Smooth muscle cell (in vitro differentiated cells): ENCODE results near the gene THADA. TPM values are rescaled to one million over a fixed set of nuclear protein-coding genes. Genes with fewer than 3 reads are reported as not detected.

Experiments
- DNase-seq: peaks from one replicate; lab custom pipeline; 2025; ENCODE audit not compliant: unreplicated experiment; lab: John Stamatoyannopoulos, UW
- H2AFZ ChIP-seq: fragments of 200-600 bp; sonication (generic); 2 replicates; pipeline ENCODE4 v1.6.0; 2016; ENCODE audit warnings: antibody characterized with exemption, low read depth, mild to moderate bottlenecking
- H3F3A ChIP-seq: fragments of 200-600 bp; sonication (generic); 2 replicates; pipeline ENCODE4 v1.6.0; 2017; ENCODE audit warnings: antibody characterized with exemption, low read depth
- H3K27ac ChIP-seq: fragments of 200-600 bp; sonication (generic); 2 replicates; pipeline ENCODE4 v1.5.1; 2016; ENCODE audit warnings: low read depth, mild to moderate bottlenecking
- H3K27me3 ChIP-seq: fragments of 200-600 bp; sonication (generic); 2 replicates; pipeline ENCODE4 v1.6.1; 2016; ENCODE audit warnings: low read depth, mild to moderate bottlenecking
- H3K36me3 ChIP-seq: fragments of 200-600 bp; sonication (generic); 2 replicates; pipeline ENCODE4 v1.5.1; 2016; ENCODE audit warnings: low read depth
- H3K4me1 ChIP-seq: fragments of 200-600 bp; sonication (generic); 2 replicates; pipeline ENCODE4 v1.5.1; 2016; ENCODE audit warnings: low read depth
- H3K4me2 ChIP-seq: fragments of 200-600 bp; sonication (generic); 2 replicates; pipeline ENCODE4 v1.6.0; 2016; ENCODE audit warnings: mild to moderate bottlenecking
- H3K4me3 ChIP-seq: fragments of 200-600 bp; sonication (generic); 2 replicates; pipeline ENCODE4 v1.5.1; 2016; ENCODE audit warnings: mild to moderate bottlenecking
- H3K79me2 ChIP-seq: fragments of 200-600 bp; sonication (generic); 2 replicates; pipeline ENCODE4 v1.6.0; 2016; ENCODE audit warnings: low read depth, mild to moderate bottlenecking
- H3K9ac ChIP-seq: fragments of 200-600 bp; sonication (generic); 2 replicates; pipeline ENCODE4 v1.6.0; 2016; ENCODE audit warnings: low read depth
- H3K9me3 ChIP-seq: fragments of 200-600 bp; sonication (generic); replicated peaks from 2 replicates; pipeline ENCODE4 v1.5.1; 2016; ENCODE audit warnings: low read depth
- H4K20me1 ChIP-seq: fragments of 200-600 bp; sonication (generic); 2 replicates; pipeline ENCODE4 v1.6.0; 2016; ENCODE audit warnings: low read depth
- WGBS: methylation state at CpG from one replicate; pipeline ENCODE4 v1.1.7; 2016; ENCODE audit warnings: low lambda C conversion rate; 5-methylcytosine and 5-hydroxymethylcytosine counted together
- polyA plus RNA-seq: library from polyadenylated mRNA; unstranded; fragments of >200 nt; fragmentation: Nextera tagmentation; extraction: Ambion mirVana; gene quantifications from 2 replicates; pipeline ENCODE4 v1.2.1, GENCODE V29; 2016
- total RNA-seq: library from RNA; depleted of rRNA; stranded (reverse); fragments of >200 nt; gene quantifications from 2 replicates; pipeline ENCODE4 v1.2.3, GENCODE V29; 2014
- TF ChIP-seq, protein P1 (sequence below): fragments of 200-600 bp; sonication (generic); IDR thresholded peaks from 2 replicates; pipeline ENCODE4 v1.5.1; 2017; ENCODE audit warnings: borderline replicate concordance, mild to moderate bottlenecking, antibody characterized with exemption; ENCODE audit not compliant: insufficient read depth, poor library complexity, severe bottlenecking

Gene THADA
- total and polyA plus RNA-seq, 2 experiments from 2014 or later, result 11.3 to 20.9 TPM

DNA sequence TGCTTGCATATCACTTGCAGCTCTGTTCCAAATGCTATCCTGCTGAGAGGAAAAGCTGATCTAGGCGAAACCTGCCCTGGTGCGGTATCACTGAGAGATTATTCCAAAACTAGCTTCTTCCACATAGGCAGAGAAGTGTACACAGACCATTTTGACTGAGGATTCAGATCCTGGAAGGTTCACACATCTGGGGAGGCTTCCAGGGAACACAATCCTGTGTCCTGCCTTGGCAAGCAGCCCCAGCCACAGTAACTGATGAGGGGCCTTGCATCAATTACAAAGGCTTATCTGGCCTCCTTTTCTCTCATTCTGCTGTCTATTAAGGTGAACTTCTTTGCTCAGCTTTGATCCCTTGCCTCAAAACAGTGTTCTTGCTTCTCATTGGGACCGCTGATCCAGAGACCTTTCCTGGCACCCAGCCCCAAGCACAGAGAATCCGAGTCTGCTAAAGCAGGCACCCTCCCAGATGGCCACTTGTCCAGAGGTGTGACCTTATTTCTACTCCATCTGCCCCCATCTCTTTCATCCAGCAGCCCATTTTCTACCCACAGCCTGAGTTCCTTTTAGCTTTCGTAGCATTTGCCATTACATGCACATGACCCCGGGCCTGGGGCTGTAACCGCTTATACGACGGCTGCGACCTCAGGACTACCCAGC is 317.1 kb downstream of the THADA start:
- Histone ChIP-seq H2AFZ (no peak overlapping the region), H3F3A (peaks cover 10% of the 10 kb centered on the region), H3K9me3 (no peaks in the 10 kb centered on the region), H3K4me1 (peaks cover 18% of the 10 kb centered on the region), H3K9ac (no peak overlapping the region), H3K27me3 (no peaks in the 10 kb centered on the region), H4K20me1 (no peaks in the 10 kb centered on the region), H3K79me2 (no peaks in the 10 kb centered on the region), H3K36me3 (no peaks in the 10 kb centered on the region), H3K4me3 (no peak overlapping the region), H3K27ac (no peak overlapping the region), H3K4me2 (no peak overlapping the region)
- WGBS, result 94% methylated on average over 10 of the region's 10 CpGs
- no peak for DNase-seq
- TF ChIP-seq, protein P1, sequence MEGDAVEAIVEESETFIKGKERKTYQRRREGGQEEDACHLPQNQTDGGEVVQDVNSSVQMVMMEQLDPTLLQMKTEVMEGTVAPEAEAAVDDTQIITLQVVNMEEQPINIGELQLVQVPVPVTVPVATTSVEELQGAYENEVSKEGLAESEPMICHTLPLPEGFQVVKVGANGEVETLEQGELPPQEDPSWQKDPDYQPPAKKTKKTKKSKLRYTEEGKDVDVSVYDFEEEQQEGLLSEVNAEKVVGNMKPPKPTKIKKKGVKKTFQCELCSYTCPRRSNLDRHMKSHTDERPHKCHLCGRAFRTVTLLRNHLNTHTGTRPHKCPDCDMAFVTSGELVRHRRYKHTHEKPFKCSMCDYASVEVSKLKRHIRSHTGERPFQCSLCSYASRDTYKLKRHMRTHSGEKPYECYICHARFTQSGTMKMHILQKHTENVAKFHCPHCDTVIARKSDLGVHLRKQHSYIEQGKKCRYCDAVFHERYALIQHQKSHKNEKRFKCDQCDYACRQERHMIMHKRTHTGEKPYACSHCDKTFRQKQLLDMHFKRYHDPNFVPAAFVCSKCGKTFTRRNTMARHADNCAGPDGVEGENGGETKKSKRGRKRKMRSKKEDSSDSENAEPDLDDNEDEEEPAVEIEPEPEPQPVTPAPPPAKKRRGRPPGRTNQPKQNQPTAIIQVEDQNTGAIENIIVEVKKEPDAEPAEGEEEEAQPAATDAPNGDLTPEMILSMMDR, result no peak

DNA sequence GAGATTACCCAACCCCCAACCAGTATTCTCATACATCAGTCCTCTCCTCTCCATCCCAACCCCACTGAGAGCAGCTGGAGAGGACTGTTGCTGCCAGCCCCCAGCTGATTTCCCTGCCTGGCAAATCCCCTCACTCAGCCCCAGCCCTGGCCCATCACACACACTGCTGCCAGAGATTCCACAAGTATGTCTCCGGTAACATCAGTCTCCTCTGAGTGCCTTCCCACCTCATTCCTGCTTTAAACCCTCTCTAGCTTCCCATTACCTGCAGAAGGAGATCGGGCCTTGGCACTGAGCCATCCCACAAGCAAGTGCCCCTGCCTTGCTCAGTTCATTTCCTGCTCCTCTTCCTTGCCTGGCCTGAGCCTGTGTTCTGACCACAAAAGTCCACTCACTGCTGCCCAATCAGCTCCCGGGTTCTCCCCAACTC is 318.9 kb downstream of the THADA start:
- Histone ChIP-seq H3K27me3 (no peaks in the 10 kb centered on the region), H3K4me3 (no peak overlapping the region), H3K36me3 (no peaks in the 10 kb centered on the region), H3K79me2 (no peaks in the 10 kb centered on the region), H3F3A (peaks cover 17% of the 10 kb centered on the region), H3K9ac (no peak overlapping the region), H3K4me1 (peaks cover 18% of the 10 kb centered on the region), H3K4me2 (no peak overlapping the region), H2AFZ (no peak overlapping the region), H4K20me1 (no peaks in the 10 kb centered on the region), H3K27ac (no peak overlapping the region), H3K9me3 (no peaks in the 10 kb centered on the region)
- DNase-seq, result no peak
- whole genome bisulfite sequencing, result 74% methylated on average over 3 of the region's 3 CpGs
- TF ChIP-seq, protein P1, result no peak

DNA sequence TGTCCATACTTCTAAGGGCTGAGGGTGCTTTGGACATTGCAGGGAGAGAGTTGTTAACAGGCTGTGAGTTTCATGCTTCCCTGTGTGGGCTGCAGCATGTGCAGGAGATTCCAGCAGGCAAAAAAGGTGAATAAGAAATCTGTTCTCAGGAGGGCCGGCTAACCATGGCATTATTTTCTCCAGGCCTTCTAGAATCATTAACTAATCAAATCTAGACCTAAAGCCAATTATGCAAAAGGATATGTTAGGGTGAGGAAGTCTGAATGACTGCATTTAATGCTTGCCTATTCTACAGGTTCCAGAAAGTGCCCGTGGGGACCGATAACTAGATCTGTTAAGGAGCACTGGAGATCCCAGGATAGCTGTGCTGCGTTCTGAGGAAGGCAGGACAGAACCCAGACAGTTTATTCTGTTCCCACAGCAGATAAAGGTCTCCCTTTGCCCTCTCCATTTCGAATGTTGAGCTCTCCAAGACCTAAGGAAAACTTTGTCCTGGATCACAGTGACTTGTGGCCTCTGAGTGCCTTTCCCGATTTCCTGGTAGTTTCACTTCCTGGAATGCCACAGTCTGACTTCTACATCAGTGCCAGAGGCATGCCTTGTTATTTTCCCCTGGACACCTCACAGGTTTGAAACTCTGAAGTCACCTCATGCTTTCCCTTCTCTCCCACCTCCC is 319.4 kb downstream of the THADA start:
- Histone ChIP-seq H3F3A (peaks cover 17% of the 10 kb centered on the region), H3K9ac (no peak overlapping the region), H3K27me3 (no peaks in the 10 kb centered on the region), H3K27ac (no peak overlapping the region), H3K4me1 (peaks cover 18% of the 10 kb centered on the region), H4K20me1 (no peaks in the 10 kb centered on the region), H3K4me3 (no peak overlapping the region), H3K9me3 (no peaks in the 10 kb centered on the region), H3K36me3 (no peaks in the 10 kb centered on the region), H2AFZ (no peak overlapping the region), H3K4me2 (no peak overlapping the region), H3K79me2 (no peaks in the 10 kb centered on the region)
- TF ChIP-seq, protein P1, result no peak
- no peak for DNase-seq
- 54% methylated on average over 6 of the region's 6 CpGs for WGBS
